Esophagus (tissue), 2 donors: ENCODE results near the gene ACTA1. TPM values are rescaled to one million over a fixed set of nuclear protein-coding genes. Genes with fewer than 3 reads are reported as not detected.

Source experiments
- H3K27ac ChIP-seq, 2 donors: one replicate each; pipeline ENCODE4 v1.5.1; 2013; ENCODE audit warnings: low read depth in 2 of 2, mild to moderate bottlenecking in 2 of 2, inconsistent platforms in 1 of 2, low read length in 1 of 2, moderate library complexity in 1 of 2
- H3K27me3 ChIP-seq, 2 donors: one replicate each; pipeline ENCODE4 v1.6.1; 2013; ENCODE audit warnings: low read length in 2 of 2, control low read depth in 1 of 2, mild to moderate bottlenecking in 1 of 2; ENCODE audit not compliant: insufficient read depth in 2 of 2, control insufficient read depth in 1 of 2
- H3K36me3 ChIP-seq, 2 donors: one replicate each; pipeline ENCODE4 v1.6.1; 2013; ENCODE audit warnings: low read length in 1 of 2; ENCODE audit not compliant: control insufficient read depth in 2 of 2, insufficient read depth in 2 of 2
- H3K4me1 ChIP-seq, 2 donors: one replicate each; pipeline ENCODE4 v1.6.1; 2013; ENCODE audit warnings: low read length in 1 of 2; ENCODE audit not compliant: control insufficient read depth in 2 of 2, insufficient read depth in 2 of 2
- H3K4me3 ChIP-seq, 2 donors: one replicate each; pipeline ENCODE4 v1.5.1; 2013; ENCODE audit warnings: low read length in 2 of 2, mild to moderate bottlenecking in 2 of 2, low read depth in 1 of 2, moderate library complexity in 1 of 2
- H3K9me3 ChIP-seq, 2 donors: one replicate each; pipeline ENCODE4 v1.6.1; 2013; ENCODE audit warnings: mild to moderate bottlenecking in 2 of 2, low read depth in 1 of 2, low read length in 1 of 2, moderate library complexity in 1 of 2; ENCODE audit not compliant: control insufficient read depth in 2 of 2, insufficient read depth in 1 of 2
- WGBS, 2 donors: extraction: QIAGEN DNeasy Blood & Tissue Kit; methylation state at CpG; one replicate each; pipeline ENCODE4 v1.1.7; 2013; 5-methylcytosine and 5-hydroxymethylcytosine counted together
- polyA plus RNA-seq, 2 donors: library from polyadenylated mRNA; stranded (reverse); fragments of 200-250 nt; gene quantifications; one replicate each; pipeline ENCODE4 v1.2.3, GENCODE V29; 2013
- donor health status: healthy with polysubstance abuse.
- donor health status: Bipolar disorder and iron deficiency.

Gene ACTA1
- polyA plus RNA-seq, 2 donors = 0.35 to 1.8 TPM

DNA sequence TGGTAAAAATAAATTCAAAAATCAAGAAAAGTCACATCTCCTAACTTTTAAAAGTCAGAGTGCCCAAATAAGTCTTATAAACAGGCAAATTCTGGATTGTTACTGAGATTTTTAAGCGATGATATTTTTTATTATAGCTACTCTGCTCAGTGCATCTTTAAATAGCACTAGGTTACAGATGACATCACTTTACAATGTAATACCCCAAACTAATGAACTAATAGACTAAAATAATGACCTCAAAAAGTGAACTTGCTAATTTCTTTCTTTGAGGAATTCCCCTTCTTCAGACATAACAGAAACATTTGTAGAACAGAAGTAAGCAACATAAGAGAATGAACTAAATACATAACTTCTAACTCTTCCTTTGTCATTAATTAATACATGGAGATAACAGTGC is 33.0 kb upstream of the ACTA1 start:
- H3K36me3 ChIP-seq = peaks cover 9 to 30% of the 10 kb centered on the region in 2 donors
- WGBS, 2 donors = 97 to 98% methylated on average over 1 of the region's 1 CpG

DNA sequence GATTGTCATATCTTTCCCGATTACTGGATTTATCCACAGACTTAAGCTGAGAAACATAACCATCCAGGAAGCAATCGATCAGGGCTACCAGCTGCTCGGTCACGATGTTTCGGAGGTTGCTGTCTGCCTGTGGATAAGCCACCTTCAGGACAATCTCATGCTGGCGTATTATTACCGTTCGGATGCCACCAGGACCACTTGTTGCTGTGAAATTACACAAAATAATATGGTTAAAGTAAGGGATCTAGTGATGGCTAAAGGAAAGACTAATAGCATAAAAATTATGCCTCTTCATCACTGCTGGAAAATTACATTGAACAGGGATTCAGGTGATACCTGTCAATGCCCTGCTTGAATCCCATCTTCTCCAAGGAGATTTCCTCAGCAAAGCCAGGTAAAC is 30.8 kb upstream of the ACTA1 start:
- Histone ChIP-seq H3K4me1 (no peaks in the 10 kb centered on the region), H3K36me3 (peaks cover 9 to 28% of the 10 kb centered on the region in 2 donors), H3K27me3 (no peaks in the 10 kb centered on the region), H3K9me3 (no peaks in the 10 kb centered on the region), H3K27ac (no peak overlapping the region), H3K4me3 (no peak overlapping the region)
- 97% methylated on average over 8 of the region's 8 CpGs for WGBS, 2 donors

More for the DNA sequence above, 33.0 kb upstream of the ACTA1 start:
- Histone ChIP-seq H3K4me3 (no peak overlapping the region), H3K27ac (no peak overlapping the region), H3K4me1 (no peaks in the 10 kb centered on the region), H3K9me3 (no peaks in the 10 kb centered on the region), H3K27me3 (no peaks in the 10 kb centered on the region)

DNA sequence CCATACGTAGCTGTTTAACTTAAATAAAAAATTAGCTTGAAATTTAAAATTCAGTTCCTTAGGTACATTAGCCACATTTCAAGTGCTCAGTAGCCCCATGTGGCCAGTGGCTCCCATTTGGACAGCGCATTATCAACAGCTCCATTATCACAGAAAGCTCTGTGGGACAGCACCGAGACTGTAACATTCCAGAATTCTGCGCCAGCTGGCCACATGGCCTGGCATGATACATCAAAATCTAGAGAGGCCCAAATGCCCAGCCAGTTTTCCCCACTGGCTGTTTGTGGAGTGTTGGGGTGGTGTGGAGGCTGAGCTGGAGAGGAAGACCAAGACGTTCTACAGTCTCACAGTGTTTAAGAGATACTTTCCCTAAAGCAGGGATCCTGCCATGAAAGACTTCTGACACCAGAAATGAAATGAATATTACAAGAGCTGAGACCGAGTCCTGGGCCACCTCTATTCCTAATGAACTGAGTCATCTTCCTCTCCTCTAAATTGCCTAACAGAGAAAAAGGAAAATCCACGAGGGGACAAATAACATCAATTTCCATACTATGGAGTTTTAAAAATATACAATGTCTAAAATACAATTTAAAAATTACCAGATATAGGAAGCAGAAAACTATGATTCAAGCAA is 27.3 kb upstream of the ACTA1 start:
- Histone ChIP-seq H3K9me3 (no peaks in the 10 kb centered on the region), H3K27ac (no peak overlapping the region), H3K27me3 (no peaks in the 10 kb centered on the region), H3K4me1 (no peaks in the 10 kb centered on the region), H3K4me3 (no peak overlapping the region), H3K36me3 (peaks cover 14 to 21% of the 10 kb centered on the region in 2 donors)
- WGBS, 2 donors = 92% methylated on average over 7 of the region's 7 CpGs

DNA sequence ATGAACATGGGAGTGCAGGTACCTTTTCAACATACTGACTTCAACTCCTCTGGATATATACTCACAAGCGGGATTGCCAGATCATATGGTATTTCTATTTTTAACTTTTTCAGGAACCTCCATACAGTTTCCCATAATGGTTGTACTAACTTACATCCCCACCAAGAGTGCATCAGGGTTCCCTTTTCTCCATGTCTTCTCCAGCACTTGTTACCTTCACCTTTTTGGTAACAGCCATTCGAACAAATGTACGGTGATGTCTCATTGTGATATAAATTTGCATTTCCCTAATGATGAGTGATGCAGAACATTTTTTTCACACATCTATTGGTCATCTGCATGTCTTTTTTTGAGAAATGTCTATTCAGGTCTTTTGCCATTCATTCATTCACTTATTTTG is 25.9 kb upstream of the ACTA1 start:
- WGBS, 2 donors = 98% methylated on average over 3 of the region's 3 CpGs
- no peak overlapping the region for H3K4me3 ChIP-seq
- no peaks in the 10 kb centered on the region for H3K27me3 ChIP-seq
- H3K4me1 ChIP-seq = no peaks in the 10 kb centered on the region
- peaks cover 10 to 21% of the 10 kb centered on the region in 2 donors for H3K36me3 ChIP-seq
- no peak overlapping the region for H3K27ac ChIP-seq
- no peaks in the 10 kb centered on the region for H3K9me3 ChIP-seq

DNA sequence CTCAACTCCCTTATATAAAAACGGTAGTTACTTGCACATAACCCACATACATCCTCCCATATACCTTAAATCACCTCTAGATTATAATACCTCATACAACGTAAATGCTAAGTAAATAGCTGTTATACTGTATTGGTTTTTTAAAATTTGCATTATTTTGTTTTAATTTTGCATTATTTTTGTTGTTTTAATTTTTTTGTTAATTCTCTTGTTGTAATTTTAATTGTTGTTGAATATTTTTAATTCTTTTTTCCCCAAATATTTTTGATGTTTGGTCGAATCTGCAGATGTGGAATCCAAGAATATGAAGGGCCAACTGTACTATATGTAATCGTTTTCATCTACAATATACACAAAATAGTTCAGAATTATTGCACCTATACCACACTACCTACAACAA is 23.5 kb upstream of the ACTA1 start:
- WGBS, 2 donors = 86 to 88% methylated on average over 4 of the region's 4 CpGs
- Histone ChIP-seq H3K9me3 (no peaks in the 10 kb centered on the region), H3K4me1 (no peaks in the 10 kb centered on the region), H3K36me3 (peaks cover 8 to 10% of the 10 kb centered on the region in 2 donors), H3K27me3 (no peaks in the 10 kb centered on the region), H3K27ac (no peak overlapping the region), H3K4me3 (no peak overlapping the region)

DNA sequence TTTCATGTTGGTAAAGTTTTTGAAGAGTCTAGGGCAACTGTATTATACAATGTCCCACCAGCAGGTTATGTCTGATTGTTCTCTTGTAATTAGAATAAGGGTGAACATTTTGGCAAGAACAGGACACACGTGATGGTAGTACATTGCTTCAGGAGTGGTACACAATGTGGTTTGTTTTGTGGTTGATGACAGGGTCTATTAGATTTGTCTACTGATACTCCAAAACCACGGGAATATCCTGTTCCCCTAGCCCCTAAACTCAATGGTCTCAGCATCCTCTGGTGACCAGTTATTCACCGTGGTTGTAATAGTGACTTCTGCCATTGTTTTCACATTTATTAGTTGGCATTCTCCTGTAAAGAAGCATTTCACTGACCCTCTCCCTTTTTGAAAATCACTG is 22.1 kb upstream of the ACTA1 start:
- H3K4me1 ChIP-seq = no peaks in the 10 kb centered on the region
- no peaks in the 10 kb centered on the region for H3K27me3 ChIP-seq
- no peak overlapping the region for H3K27ac ChIP-seq
- H3K9me3 ChIP-seq = no peaks in the 10 kb centered on the region
- 70 to 75% methylated on average over 3 of the region's 3 CpGs for WGBS, 2 donors
- no peak overlapping the region for H3K4me3 ChIP-seq
- peaks cover 7% of the 10 kb centered on the region in 2 donors for H3K36me3 ChIP-seq

DNA sequence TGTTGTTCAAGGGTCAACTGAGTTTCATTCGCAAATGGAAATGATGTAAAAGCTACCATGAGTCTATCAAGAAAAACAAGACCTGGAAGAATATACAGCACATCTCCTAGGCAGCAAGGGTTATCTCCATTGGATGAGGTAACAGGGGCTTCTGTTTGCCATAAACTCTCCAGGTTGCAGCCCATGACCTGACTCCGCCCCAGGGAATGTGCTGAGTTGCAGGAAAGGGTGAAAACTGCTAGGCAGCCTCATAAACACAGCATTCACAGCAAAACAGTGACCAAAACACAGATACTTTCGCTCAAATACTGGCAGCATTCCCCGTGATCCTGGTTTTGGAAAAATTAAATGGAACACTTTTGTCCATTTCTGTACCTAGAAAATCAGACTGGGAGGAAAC is 20.2 kb upstream of the ACTA1 start:
- 94 to 96% methylated on average over 4 of the region's 4 CpGs for WGBS, 2 donors
- Histone ChIP-seq H3K4me3 (no peak overlapping the region), H3K27ac (no peak overlapping the region), H3K36me3 (no peaks in the 10 kb centered on the region), H3K27me3 (no peaks in the 10 kb centered on the region), H3K4me1 (no peaks in the 10 kb centered on the region), H3K9me3 (no peaks in the 10 kb centered on the region)

DNA sequence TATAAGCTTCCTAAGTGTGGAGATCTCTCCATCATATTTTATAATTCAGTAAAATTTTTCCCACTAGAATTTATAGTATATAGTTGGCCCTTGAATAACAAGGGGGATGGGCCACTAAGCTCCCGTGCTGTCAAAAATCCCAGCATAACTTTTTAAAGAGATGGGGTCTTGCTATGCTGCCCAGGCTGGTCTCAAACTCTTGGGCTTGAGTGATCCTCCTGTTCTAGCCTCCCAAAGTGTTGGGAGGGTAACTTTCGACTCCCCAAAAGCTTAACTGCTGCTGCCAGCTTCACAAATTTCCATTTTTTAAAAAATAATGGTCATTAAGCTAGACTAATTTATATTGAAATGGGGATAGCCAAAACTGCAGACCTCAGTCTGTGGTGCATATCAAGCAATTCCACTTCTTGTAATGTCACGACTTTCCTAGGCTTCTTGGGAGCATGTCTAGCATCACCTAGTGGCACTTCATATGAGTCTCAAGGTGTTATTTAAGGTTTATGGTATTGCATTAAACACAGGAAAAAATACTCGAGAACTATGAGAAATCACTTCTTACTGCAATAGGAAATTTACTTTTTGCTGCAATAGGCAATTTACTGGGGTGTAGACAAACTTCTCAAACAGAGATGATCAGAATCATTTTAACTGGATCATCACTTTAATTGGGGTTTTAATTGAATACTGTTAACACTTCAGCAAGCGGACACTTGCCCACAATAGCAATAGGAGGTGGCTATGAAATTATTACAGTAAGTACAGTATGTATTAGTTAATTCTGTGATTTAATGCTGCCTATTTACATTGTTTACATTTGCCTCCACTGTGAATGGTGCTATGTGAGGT is 19.3 kb upstream of the ACTA1 start:
- H3K27me3 ChIP-seq = no peaks in the 10 kb centered on the region
- no peaks in the 10 kb centered on the region for H3K4me1 ChIP-seq
- peaks cover 0 to 3% of the 10 kb centered on the region in 2 donors for H3K36me3 ChIP-seq
- no peaks in the 10 kb centered on the region for H3K9me3 ChIP-seq
- no peak overlapping the region for H3K4me3 ChIP-seq
- WGBS, 2 donors = 80 to 88% methylated on average over 5 of the region's 5 CpGs
- no peak overlapping the region for H3K27ac ChIP-seq

DNA sequence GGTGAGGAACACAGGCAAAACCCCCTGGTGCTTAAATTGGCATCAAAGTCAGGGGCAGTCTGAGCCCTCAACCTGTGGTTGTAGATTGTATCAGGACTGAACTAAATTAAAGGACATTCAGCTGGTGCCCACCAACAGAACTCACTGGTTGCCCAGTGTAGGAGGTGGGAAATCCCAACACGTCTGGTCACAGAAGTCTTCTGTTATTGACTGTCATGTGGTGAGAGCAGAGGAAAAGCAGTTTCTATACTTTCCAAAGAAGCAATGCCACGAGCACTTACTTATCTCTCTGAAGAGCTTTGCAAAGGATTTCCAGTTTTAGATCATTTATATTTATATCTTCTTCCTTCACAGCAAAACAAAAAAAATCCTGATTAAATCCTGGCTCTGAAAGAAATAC is 15.0 kb upstream of the ACTA1 start:
- Histone ChIP-seq H3K36me3 (peaks cover 0 to 6% of the 10 kb centered on the region in 2 donors), H3K9me3 (no peaks in the 10 kb centered on the region), H3K27me3 (no peaks in the 10 kb centered on the region), H3K4me3 (no peak overlapping the region), H3K4me1 (no peaks in the 10 kb centered on the region), H3K27ac (no peak overlapping the region)
- 82% methylated on average over 2 of the region's 2 CpGs for WGBS, 2 donors

DNA sequence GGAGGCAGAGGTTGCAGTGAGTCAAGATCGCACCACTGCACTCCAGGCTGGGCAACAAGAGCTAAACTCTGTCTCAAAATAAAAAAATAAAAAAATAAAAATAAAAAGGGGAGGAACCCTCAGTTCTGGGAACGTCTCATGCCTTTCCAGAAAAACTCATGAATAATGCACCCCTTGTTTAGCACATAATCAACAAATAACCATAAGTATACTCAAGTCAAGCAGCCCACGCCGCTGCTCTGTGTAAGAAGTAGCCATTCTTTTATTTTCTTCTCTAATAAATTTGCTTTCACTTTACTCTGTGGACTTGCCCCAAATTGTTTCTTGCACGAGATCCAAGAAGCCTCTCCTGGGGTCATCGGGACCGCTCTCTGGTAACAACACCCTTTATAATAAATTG is 14.5 kb upstream of the ACTA1 start:
- Histone ChIP-seq H3K4me1 (no peaks in the 10 kb centered on the region), H3K36me3 (peaks cover 0 to 6% of the 10 kb centered on the region in 2 donors)
- 93 to 94% methylated on average over 7 of the region's 7 CpGs for WGBS, 2 donors

More for the DNA sequence above, 14.5 kb upstream of the ACTA1 start:
- Histone ChIP-seq H3K27me3 (no peaks in the 10 kb centered on the region), H3K9me3 (no peaks in the 10 kb centered on the region), H3K4me3 (no peak overlapping the region), H3K27ac (no peak overlapping the region)
